ENCODE results near the gene ATR. TPM values are rescaled to one million over a fixed set of nuclear protein-coding genes. Genes with fewer than 3 reads are reported as not detected.

ATR gene
- total and polyA plus RNA-seq, 9 of the 15 experiments (the other 6 are each of a cell fraction or from before 2014, with no cell fraction given), result 18.0 to 37.8 (median 23.2) TPM

DNA sequence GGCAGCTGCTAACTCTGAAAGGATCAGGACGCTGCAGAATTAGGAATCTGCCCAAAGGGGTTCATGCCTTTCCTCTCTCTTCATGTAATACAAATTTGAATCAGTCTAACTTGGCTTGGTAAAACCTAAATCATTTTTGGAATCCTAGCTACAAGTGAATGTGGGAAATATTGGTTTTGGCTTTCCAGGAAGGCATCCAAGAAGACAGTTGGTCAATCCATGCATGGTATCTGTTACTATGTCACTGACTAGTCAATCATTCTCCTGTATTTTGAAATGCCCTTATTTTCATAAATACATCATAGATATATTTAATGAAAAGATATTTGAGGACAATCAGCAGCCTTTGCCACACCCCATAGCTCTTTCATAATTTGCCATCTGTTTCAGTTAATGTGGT, 10.2 kb upstream of the ATR start (continued):
- TF ChIP-seq, protein P1, sequence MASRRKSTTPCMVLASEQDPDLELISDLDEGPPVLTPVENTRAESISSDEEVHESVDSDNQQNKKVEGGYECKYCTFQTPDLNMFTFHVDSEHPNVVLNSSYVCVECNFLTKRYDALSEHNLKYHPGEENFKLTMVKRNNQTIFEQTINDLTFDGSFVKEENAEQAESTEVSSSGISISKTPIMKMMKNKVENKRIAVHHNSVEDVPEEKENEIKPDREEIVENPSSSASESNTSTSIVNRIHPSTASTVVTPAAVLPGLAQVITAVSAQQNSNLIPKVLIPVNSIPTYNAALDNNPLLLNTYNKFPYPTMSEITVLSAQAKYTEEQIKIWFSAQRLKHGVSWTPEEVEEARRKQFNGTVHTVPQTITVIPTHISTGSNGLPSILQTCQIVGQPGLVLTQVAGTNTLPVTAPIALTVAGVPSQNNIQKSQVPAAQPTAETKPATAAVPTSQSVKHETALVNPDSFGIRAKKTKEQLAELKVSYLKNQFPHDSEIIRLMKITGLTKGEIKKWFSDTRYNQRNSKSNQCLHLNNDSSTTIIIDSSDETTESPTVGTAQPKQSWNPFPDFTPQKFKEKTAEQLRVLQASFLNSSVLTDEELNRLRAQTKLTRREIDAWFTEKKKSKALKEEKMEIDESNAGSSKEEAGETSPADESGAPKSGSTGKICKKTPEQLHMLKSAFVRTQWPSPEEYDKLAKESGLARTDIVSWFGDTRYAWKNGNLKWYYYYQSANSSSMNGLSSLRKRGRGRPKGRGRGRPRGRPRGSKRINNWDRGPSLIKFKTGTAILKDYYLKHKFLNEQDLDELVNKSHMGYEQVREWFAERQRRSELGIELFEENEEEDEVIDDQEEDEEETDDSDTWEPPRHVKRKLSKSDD (conservative IDR thresholded peaks at IDR 0.05; ENCODE audit: low read length), result no peak
- no peak for TF ChIP-seq CHD2 (IDR thresholded peaks at IDR 0.05; ENCODE audit: low read depth, low read length)
- TF ChIP-seq, protein P2, sequence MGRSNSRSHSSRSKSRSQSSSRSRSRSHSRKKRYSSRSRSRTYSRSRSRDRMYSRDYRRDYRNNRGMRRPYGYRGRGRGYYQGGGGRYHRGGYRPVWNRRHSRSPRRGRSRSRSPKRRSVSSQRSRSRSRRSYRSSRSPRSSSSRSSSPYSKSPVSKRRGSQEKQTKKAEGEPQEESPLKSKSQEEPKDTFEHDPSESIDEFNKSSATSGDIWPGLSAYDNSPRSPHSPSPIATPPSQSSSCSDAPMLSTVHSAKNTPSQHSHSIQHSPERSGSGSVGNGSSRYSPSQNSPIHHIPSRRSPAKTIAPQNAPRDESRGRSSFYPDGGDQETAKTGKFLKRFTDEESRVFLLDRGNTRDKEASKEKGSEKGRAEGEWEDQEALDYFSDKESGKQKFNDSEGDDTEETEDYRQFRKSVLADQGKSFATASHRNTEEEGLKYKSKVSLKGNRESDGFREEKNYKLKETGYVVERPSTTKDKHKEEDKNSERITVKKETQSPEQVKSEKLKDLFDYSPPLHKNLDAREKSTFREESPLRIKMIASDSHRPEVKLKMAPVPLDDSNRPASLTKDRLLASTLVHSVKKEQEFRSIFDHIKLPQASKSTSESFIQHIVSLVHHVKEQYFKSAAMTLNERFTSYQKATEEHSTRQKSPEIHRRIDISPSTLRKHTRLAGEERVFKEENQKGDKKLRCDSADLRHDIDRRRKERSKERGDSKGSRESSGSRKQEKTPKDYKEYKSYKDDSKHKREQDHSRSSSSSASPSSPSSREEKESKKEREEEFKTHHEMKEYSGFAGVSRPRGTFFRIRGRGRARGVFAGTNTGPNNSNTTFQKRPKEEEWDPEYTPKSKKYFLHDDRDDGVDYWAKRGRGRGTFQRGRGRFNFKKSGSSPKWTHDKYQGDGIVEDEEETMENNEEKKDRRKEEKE (IDR thresholded peaks at IDR 0.05; ENCODE audit: borderline replicate concordance in 1 of 2, control insufficient read depth in 1 of 2, low read depth in 2 of 2, low read length in 1 of 2), result no peak
- no peak for TF ChIP-seq MBD2 (IDR thresholded peaks at IDR 0.05; ENCODE audit: borderline replicate concordance, low read depth)
- no peak for TF ChIP-seq HDAC3 (IDR thresholded peaks at IDR 0.05; ENCODE audit: borderline replicate concordance, partially characterized antibody)
- TF ChIP-seq, protein P3, sequence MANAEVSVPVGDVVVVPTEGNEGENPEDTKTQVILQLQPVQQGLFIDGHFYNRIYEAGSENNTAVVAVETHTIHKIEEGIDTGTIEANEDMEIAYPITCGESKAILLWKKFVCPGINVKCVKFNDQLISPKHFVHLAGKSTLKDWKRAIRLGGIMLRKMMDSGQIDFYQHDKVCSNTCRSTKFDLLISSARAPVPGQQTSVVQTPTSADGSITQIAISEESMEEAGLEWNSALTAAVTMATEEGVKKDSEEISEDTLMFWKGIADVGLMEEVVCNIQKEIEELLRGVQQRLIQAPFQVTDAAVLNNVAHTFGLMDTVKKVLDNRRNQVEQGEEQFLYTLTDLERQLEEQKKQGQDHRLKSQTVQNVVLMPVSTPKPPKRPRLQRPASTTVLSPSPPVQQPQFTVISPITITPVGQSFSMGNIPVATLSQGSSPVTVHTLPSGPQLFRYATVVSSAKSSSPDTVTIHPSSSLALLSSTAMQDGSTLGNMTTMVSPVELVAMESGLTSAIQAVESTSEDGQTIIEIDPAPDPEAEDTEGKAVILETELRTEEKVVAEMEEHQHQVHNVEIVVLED (CRISPR knock-in tag; IDR thresholded peaks at IDR 0.05), result no peak
